GM12874 (cell line): ENCODE results near the gene JUN.

Source experiments
- CTCF ChIP-seq: IDR thresholded peaks from 2 replicates; pipeline ENCODE4 v1.5.1; 2011; ENCODE audit warnings: low read depth, mild to moderate bottlenecking, control low read depth, low read length, moderate library complexity; ENCODE audit not compliant: insufficient read depth

Gene JUN

GRCh38 chr1:58786927-58787245, 3.0 kb upstream of the JUN start:
- no peak for TF ChIP-seq CTCF

- TF ChIP-seq CTCF: no peak
Measured at GRCh38 chr1:58786184-58786926, 2.5 kb upstream of the JUN start.

GRCh38 chr1:58785442-58786058, 1.7 kb upstream of the JUN start:
- no peak for TF ChIP-seq CTCF

- TF ChIP-seq CTCF: peak; percentile 56
Measured at GRCh38 chr1:58784758-58785441, 1.1 kb upstream of the JUN start.

GRCh38 chr1:58783090-58783992, 506 bp downstream of the JUN start:
- TF ChIP-seq CTCF: no peak

- TF ChIP-seq CTCF: peak; percentile 52
Measured at GRCh38 chr1:58782178-58783089, 1.4 kb downstream of the JUN start.
